HG03558 (cell line): Measurements from ENCODE around the gene OS9.

Source experiments
- ATAC-seq: cut with Tn5 transposase; IDR thresholded peaks from one replicate; pipeline ENCODE4 v1.9.1; 2021; ENCODE audit warnings: moderate number of reproducible peaks; ENCODE audit not compliant: unreplicated experiment; ENCODE audit errors: extremely low read depth

OS9 gene

GRCh38 chr12:57763881-57764661 lies 70.1 kb downstream of the OS9 start:
- ATAC-seq: no peak

- no peak for ATAC-seq
Measured at GRCh38 chr12:57764662-57765002, 70.7 kb downstream of the OS9 start.

- no peak for ATAC-seq
Measured at GRCh38 chr12:57765003-57765697, 71.2 kb downstream of the OS9 start.

GRCh38 chr12:57765698-57766463 lies 71.9 kb downstream of the OS9 start:
- no peak for ATAC-seq

- ATAC-seq: no peak
Measured at GRCh38 chr12:57766464-57767304, 72.8 kb downstream of the OS9 start, which contains the start of gene CYP27B1. TSS of gene CYP27B1 (minus strand) at chr12:57767078. CDS start at chr12:57767041, 37 bp downstream.

GRCh38 chr12:57767305-57767698 lies 73.4 kb downstream of the OS9 start:
- ATAC-seq: no peak

- no peak for ATAC-seq
Measured at GRCh38 chr12:57767876-57768275, 73.9 kb downstream of the OS9 start.

- no peak for ATAC-seq
Measured at GRCh38 chr12:57769594-57769993, 75.7 kb downstream of the OS9 start.

- no peak for ATAC-seq
Measured at GRCh38 chr12:57770734-57771133, 76.8 kb downstream of the OS9 start.
